Measurements from ENCODE around the gene PROS1. TPM values are rescaled to one million over a fixed set of nuclear protein-coding genes. Genes with fewer than 3 reads are reported as not detected.

The PROS1 gene
- total RNA-seq, 2 donors from 2014 or later, result 1.8 to 3.0 TPM

Other genes starting within 250 kb of the PROS1 start
- 1 to 10 TPM; 9.0 to 9.5 TPM for gene ARL13B, start 6.3 kb upstream of the PROS1 start, total RNA-seq
- not detected for gene STX19, start 54.7 kb upstream of the PROS1 start, total RNA-seq
- 1 to 10 TPM; 2.3 to 6.7 TPM for gene DHFR2, start 89.0 kb upstream of the PROS1 start, total RNA-seq
- 10 to 100 TPM; 18.3 to 27.1 TPM for gene NSUN3, start 89.2 kb upstream of the PROS1 start, total RNA-seq